ENCODE data around the gene FBXL16. TPM values are rescaled to one million over a fixed set of nuclear protein-coding genes. Genes with fewer than 3 reads are reported as not detected.
"Not testable (repeated sequence)": the region's sequence is repeated elsewhere in the genome, so short reads cannot be mapped to it uniquely, and the experiment has no call there.

The FBXL16 gene
- polyA plus RNA-seq, 12 donors: 0.24 to 1.2 (median 0.52) TPM; not detected in 2

GRCh38 chr16:724188-725040 is 18.8 kb upstream of the FBXL16 start:
- DNase-seq: no peak

GRCh38 chr16:723695-724094 is 18.1 kb upstream of the FBXL16 start:
- no peak for DNase-seq

GRCh38 chr16:722835-723633 is 17.4 kb upstream of the FBXL16 start:
- no peak for DNase-seq

GRCh38 chr16:721765-722540 is 16.4 kb upstream of the FBXL16 start:
- no peak for DNase-seq

GRCh38 chr16:720990-721764 is 15.6 kb upstream of the FBXL16 start, which contains the start of gene ANTKMT:
ANTKMT (plus strand) TSS chr16:721146; CDS start chr16:721275, 129 bp downstream.
- DNase-seq: peak; percentile 57

GRCh38 chr16:720447-720989 is 14.9 kb upstream of the FBXL16 start:
- DNase-seq: peak; percentile 73

- DNase-seq: no peak
Measured at GRCh38 chr16:719815-720446, 14.3 kb upstream of the FBXL16 start.

GRCh38 chr16:718922-719321 is 13.3 kb upstream of the FBXL16 start:
- DNase-seq: no peak

GRCh38 chr16:718389-718788 is 12.8 kb upstream of the FBXL16 start:
- DNase-seq: no peak

GRCh38 chr16:717450-718245 is 12.0 kb upstream of the FBXL16 start:
- DNase-seq: no peak

- no peak for DNase-seq
Measured at GRCh38 chr16:716768-717325, 11.2 kb upstream of the FBXL16 start.

- no peak for DNase-seq
Measured at GRCh38 chr16:716200-716568, 10.6 kb upstream of the FBXL16 start.

- DNase-seq: no peak
Measured at GRCh38 chr16:715477-716199, 10.0 kb upstream of the FBXL16 start.

- DNase-seq: peak; percentile 90
Measured at GRCh38 chr16:714558-715476, 9.2 kb upstream of the FBXL16 start, which contains the start of gene METRN. METRN (plus strand) TSS chr16:715118; CDS start chr16:715290, 172 bp downstream.

GRCh38 chr16:714079-714478 is 8.5 kb upstream of the FBXL16 start:
- DNase-seq: no peak

GRCh38 chr16:712740-713250 is 7.2 kb upstream of the FBXL16 start:
- not testable (repeated sequence) for DNase-seq

Measured in muscle of arm (tissue), 12 donors.